HuH-7 (cell line): ENCODE measurements around the gene CLVS2.

Source experiments
- DNase-seq: peaks from one replicate; pipeline ENCODE4 v3.0.0; 2011; ENCODE audit warnings: low spot score

The CLVS2 gene, protein sequence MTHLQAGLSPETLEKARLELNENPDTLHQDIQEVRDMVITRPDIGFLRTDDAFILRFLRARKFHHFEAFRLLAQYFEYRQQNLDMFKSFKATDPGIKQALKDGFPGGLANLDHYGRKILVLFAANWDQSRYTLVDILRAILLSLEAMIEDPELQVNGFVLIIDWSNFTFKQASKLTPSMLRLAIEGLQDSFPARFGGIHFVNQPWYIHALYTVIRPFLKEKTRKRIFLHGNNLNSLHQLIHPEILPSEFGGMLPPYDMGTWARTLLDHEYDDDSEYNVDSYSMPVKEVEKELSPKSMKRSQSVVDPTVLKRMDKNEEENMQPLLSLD

GRCh38 chr6:122995921-122996793, at the start of gene CLVS2:
CLVS2 (plus strand) TSS chr6:122996235; CDS start chr6:122997778, 1,543 bp downstream.
- no peak for DNase-seq

DNA sequence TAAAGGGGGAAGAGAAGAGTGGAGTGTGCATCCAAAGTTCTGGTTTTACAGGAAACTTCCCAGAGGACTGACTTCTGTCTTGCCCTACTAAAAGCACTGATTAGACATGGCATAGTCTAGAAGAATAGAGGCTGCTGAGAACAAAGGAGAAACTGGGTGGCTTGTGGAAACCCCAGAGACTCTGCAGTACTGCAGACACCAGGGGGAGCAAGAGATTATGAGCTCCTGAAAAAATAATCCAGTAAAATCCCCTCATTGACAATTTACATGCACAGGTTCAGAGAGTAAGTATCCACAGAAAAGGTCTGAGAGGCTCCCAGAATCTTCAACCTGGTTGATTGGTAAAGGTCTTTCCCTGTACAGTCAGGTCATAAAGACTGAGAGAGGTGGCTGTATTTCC, 48.7 kb upstream of the CLVS2 start:
- peak; percentile 10 for DNase-seq

DNA sequence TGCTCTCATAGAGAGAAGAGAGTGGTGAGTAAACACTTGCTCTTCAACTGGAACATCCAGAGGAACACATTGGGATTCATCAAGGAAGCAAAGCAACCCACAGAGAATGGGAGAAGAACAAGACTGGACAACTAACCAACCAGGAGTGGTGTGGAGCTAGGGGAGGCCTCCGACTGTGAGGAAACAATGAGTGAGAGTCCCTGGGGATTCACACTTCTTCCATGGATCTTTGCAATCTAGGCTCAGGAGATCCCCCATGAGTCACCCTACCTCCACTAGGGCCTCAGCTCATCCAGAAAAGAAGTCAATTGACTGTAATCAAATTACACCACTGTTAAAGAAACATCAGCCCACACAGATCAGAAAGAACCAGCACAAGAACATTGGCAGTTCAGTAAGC, 42.3 kb upstream of the CLVS2 start:
- DNase-seq: no peak

DNA sequence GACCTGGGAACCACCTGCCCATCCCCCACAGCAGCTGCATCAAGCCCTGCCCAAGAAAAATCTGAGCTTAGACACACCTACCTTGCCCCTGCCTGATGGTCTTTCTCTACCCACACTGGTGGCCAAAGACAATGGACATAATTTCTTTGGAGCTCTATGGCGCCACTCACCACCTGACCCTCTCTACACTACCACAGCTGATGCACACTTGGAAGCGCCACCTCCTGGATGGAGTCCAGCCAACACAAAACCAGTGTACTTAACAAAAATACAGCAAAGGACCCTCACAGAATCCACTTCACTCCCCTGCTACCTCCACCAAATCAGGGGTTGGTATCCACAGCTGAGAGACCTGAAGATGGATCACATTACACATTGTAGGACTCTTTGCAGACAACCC, 39.7 kb upstream of the CLVS2 start:
- no peak for DNase-seq

GRCh38 chr6:122962000-122962624, 33.9 kb upstream of the CLVS2 start:
- DNase-seq: no peak

DNA sequence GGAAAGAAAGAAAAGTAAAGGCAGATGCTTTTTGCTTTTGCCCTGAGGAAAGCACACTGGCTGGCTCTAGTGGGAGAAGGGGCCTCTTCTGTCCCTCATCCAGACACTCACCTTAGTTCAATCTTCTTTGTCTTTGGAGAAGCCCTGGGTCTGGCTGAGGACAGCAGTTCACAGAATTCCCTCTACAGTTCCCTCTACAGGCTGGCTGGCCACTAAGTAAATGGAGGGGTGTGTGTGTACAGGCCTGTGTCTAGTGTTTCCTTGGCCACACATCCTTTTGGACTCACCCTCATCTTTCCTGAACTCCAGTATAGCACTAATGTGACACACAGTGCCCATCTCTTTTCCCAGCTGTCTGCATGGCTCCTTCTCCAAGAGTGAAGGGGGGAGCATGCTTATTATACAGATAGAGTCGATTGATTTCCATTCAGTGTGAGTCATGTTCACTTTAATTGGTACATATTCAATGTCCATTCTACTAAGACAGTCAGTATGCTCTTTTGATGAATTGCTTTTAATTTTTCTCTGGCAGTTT, 26.0 kb upstream of the CLVS2 start:
- DNase-seq: no peak

GRCh38 chr6:122977180-122977579, 18.9 kb upstream of the CLVS2 start:
- no peak for DNase-seq

- DNase-seq: no peak
Observed at GRCh38 chr6:122984393-122984792, 11.6 kb upstream of the CLVS2 start.

- no peak for DNase-seq
Observed at GRCh38 chr6:122994256-122994655, 1.8 kb upstream of the CLVS2 start.

- no peak for DNase-seq
Observed at GRCh38 chr6:122996794-122997505, 915 bp downstream of the CLVS2 start.

DNA sequence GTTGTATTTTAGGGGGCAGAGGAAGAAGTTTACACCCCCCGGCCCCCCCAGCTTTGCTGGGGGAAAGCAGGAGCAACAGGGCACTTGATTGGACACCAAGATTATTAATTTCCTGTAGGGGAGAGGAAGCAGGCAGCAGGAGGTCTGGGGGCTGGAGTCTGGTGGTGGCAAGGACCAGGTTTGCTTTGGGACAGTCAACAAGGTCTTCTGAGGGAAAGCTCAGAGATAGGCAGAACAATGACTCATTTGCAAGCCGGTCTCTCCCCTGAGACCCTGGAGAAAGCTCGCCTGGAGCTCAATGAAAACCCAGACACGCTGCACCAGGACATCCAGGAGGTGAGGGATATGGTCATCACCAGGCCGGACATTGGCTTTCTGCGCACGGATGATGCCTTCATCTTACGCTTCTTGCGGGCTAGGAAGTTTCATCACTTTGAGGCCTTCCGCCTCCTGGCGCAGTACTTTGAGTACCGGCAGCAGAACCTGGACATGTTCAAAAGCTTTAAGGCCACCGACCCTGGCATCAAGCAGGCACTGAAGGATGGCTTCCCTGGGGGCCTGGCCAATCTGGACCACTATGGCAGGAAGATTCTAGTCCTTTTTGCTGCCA, 1.6 kb downstream of the CLVS2 start:
- no peak for DNase-seq

- DNase-seq: no peak
Observed at GRCh38 chr6:122998403-122998975, 2.5 kb downstream of the CLVS2 start.

DNA sequence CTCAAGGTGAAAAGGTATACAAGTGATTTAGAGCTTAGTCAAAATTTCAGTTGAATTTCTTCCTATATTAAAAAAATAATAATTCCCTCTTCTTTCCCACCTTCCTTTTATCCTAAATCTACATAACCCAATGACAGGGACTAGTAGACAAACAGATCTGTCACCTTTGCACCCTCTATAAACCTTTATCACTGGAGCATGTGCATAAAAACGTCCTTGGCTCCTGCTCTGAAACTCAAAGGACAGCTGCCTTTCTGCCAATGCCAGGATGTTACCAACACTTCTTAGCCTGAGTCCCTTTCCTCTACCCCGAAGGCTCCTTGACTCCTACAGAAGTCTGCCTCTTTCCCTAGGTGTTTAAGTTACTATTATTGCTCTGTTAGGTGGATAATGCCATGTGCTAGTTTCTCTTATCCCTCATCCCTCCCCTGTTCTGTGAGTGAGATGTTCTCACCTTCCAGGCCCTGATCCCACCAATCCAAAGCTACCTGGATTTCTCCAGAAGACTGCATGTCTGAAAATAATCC, 4.3 kb downstream of the CLVS2 start:
- DNase-seq: no peak

DNA sequence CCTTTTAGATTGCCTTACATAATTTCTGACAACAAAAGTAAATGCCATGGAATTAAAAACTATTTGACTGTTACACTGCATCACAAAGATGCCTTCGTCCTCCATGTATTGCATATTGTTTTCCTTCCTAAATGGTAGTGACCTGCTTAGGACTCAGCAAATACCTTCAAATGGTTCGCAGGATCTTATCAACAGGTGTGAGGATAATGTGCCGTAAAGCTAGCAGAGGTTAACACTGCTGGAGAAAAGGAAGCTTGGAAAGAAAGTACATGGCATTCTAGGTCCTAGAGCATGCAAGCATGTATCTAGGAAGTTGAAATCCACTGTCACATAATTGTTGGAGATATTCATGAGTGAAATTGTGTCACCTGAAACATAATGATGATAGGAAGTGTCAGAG, 5.5 kb downstream of the CLVS2 start:
- no peak for DNase-seq

GRCh38 chr6:123007885-123008284, 11.8 kb downstream of the CLVS2 start:
- no peak for DNase-seq

DNA sequence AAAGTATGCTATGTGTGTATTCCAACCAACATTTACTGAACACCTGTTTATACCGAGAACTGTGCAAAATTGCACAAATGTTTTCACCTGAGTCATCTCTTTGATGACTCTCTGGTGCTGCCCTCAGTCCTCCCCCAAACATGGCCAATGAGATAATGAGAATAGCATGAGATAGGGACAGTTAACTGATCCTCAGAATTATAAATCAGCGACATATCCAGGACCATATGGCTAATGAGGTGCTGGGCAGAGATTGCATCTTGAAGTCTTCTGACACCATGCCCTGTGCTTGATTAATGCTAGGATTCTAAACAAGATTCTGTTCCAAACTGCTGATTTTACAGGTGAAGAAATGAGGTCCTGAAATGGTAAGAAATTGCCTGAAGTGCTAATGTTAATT, 13.0 kb downstream of the CLVS2 start:
- DNase-seq: no peak

DNA sequence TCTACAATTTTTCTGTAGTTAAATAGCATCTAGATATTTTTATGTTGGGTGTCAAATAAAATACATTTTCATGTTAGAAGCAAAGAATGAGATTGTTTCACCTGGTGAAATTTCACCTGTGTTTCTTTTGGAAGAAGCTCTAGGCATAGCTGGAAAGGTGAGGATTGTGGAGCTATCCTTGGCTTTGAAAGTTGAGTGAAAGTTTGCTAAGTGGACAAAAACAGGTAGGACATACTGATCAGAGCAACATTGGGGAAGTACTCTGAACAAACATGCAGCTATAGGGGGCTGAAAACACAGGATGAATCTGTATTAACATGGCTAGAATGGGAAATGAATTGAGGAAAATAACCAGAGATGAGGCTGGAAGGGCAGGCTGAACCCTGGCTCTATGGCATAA, 18.8 kb downstream of the CLVS2 start:
- DNase-seq: no peak

DNA sequence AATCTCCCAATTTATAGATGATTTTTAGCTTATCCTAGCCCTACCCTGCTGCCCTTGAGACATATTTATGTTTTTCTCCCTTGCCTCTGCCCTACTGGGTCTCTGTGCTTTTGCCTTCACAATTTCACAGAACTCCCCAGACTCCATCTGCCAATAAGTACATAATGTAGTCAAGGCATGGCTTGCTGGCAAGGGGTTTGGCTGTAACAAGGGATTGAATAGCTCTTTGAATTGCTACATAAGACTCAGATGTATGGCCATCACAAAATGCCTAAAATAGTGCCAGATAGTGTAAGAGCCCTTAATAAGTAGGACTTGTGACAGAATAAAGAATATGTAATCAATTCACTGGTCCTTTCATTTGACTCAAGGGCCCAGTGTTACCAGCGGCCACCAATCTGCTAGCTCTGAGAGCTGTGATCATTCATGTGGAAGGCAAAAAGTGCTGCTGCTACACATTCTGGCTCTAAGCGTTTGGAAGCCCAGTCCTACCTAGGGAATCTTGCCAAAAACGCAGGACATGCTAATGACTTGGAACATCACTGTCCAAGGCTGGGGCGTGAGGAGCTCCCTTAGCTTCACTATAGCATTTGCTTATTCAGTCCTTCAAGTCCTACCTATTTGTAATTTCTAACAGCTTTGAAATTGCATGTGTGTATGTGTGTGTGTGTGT, 20.5 kb downstream of the CLVS2 start:
- DNase-seq: no peak

- DNase-seq: no peak
Observed at GRCh38 chr6:123017104-123017682, 21.2 kb downstream of the CLVS2 start.

DNA sequence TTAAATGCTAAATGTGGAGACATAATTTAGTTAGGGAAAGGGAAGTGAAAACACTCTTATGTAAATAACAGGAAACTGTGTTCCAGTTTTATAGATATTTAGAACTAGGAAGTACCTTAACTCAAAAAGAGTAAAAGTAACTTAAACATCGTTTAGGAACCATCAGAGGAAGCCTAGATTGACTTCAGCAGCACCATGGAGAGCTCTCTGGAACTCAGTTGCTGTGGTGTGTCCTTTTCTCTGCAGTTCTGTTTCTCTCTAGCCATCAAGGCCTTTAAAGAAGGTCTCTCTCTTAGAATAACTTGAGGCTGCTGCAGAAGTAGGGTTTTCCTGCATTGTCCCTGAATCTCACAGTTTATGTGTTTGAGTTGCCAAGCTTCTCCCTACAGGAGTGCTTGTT, 26.9 kb downstream of the CLVS2 start:
- no peak for DNase-seq
